ENCODE measurements around the gene ZDHHC8. TPM values are rescaled to one million over a fixed set of nuclear protein-coding genes. Genes with fewer than 3 reads are reported as not detected.

The ZDHHC8 gene
- total and polyA plus RNA-seq, 10 donors = 12.7 to 71.5 (median 33.6) TPM

DNA sequence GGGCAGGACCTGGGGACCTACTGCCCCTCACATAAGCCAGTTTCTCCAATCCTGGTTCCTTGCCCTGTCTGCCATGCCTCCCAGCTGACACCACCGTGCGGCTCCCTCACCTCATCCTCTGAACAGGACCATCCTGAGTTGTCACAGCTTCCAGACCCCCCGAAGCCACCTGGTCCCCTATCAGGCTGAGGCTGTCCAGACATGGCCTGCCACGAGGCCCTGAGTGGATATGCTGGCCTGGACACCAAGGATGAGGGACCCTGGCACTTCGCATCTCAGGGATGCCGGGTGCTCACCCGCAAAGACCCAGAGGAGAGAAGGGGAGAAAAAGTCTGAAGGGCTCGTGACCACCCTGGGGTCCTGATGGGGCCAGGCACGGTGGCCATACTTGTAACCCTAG, 35.1 kb downstream of the ZDHHC8 start:
- H3K9me3 ChIP-seq = no peaks in the 10 kb centered on the region
- 87 to 91% (median 89%) methylated on average over 8 to 9 of the region's 9 CpGs for WGBS, 5 donors
- no peaks in the 10 kb centered on the region for H3K4me1 ChIP-seq
- no peak for TF ChIP-seq POLR2A (IDR thresholded peaks at IDR 0.05)
- TF ChIP-seq, protein P1, sequence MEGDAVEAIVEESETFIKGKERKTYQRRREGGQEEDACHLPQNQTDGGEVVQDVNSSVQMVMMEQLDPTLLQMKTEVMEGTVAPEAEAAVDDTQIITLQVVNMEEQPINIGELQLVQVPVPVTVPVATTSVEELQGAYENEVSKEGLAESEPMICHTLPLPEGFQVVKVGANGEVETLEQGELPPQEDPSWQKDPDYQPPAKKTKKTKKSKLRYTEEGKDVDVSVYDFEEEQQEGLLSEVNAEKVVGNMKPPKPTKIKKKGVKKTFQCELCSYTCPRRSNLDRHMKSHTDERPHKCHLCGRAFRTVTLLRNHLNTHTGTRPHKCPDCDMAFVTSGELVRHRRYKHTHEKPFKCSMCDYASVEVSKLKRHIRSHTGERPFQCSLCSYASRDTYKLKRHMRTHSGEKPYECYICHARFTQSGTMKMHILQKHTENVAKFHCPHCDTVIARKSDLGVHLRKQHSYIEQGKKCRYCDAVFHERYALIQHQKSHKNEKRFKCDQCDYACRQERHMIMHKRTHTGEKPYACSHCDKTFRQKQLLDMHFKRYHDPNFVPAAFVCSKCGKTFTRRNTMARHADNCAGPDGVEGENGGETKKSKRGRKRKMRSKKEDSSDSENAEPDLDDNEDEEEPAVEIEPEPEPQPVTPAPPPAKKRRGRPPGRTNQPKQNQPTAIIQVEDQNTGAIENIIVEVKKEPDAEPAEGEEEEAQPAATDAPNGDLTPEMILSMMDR (IDR thresholded peaks at IDR 0.05 in 8 of 11, conservative IDR thresholded peaks at IDR 0.05 in 3 of 11) = no peak
- no peak for DNase-seq
- intact Hi-C loops (cut with DNase I; ENCODE audit: low total_unique reads) = no loop called here
- H3K27ac ChIP-seq = no peak overlapping the region
- no peak overlapping the region for H3K4me3 ChIP-seq
- no peaks in the 10 kb centered on the region for H3K27me3 ChIP-seq (replicated peaks in 1 of 7)
- H3K36me3 ChIP-seq = no peaks in the 10 kb centered on the region

DNA sequence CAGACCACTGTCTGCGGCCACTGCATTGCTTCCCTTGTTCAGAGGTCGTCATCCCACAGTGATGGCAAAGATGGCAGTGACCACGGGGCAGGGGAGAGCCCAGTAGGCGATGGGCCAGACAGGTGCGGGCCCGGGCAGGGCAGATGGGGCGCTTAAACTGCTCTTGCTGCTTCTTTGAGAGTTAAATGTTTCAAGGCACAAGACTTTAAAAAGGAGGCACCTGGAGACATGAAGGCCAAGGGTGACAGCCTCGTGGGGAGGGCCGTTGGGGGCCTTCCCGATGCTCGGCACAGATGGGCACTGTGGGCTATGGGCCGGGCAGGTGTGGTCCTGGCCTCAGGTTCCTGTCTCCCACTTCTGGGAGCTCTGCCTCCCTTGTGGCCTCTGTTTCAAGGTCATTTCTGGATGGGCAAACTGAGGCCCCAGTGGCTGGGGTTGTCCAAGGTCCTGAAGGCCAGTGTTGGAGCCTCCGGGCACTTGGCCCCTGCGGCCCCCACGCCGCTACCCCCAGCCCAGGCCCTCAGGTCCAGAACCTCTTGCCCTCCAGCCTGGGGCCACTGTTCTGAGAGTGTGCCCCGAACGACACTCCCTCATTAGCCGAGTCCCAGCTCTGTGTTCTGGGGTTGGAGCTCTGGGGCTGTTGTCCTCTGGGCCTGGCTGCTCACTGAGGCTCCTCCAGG, 36.2 kb downstream of the ZDHHC8 start:
- H3K4me3 ChIP-seq = no peak overlapping the region
- H3K36me3 ChIP-seq = no peaks in the 10 kb centered on the region
- intact Hi-C loops (cut with DNase I; ENCODE audit: low total_unique reads) = no loop called here
- H3K4me1 ChIP-seq = no peaks in the 10 kb centered on the region
- H3K9me3 ChIP-seq = no peaks in the 10 kb centered on the region
- WGBS, 5 donors = 76 to 88% (median 83%) methylated on average over 10 to 19 of the region's 19 CpGs
- TF ChIP-seq POLR2A (IDR thresholded peaks at IDR 0.05) (no peak), POLR2AphosphoS5 (IDR thresholded peaks at IDR 0.05) (no peak)
- TF ChIP-seq, protein P1 (IDR thresholded peaks at IDR 0.05 in 8 of 11, conservative IDR thresholded peaks at IDR 0.05 in 3 of 11) = no peak
- DNase-seq = no peak
- H3K27me3 ChIP-seq (replicated peaks in 1 of 7) = no peaks in the 10 kb centered on the region
- no peak overlapping the region for H3K27ac ChIP-seq

DNA sequence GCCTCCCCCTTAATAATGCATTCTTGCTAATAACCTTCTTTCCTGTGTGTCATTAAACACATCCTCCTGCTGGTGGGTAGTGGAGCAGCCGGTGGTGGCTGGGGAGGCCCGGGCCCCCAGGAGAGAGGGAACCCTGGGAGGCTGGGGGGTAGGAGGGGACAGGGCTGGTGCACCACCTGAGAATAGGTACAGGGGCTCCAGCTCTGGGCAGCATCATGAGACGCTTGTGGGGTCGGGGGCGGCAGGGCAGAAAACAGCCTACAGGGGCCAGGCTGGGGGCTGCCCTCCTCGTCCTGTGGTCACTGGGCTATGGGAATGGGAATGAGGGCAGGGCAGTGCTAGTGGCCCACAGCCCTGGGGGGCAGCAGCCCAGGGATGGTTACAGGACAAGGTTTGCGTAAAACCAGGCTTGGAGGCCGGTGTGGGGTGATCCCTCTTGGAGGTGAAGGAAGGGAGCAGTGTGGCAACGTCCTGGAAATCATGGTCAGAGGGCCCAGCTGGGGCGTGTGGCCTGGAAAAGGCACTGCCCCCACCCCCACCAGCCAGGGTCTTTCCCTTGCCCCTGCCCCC, 37.7 kb downstream of the ZDHHC8 start:
- Histone ChIP-seq H3K9me3 (no peaks in the 10 kb centered on the region), H3K36me3 (no peaks in the 10 kb centered on the region), H3K27me3 (replicated peaks in 1 of 7) (no peaks in the 10 kb centered on the region), H3K27ac (no peak overlapping the region), H3K4me3 (no peak overlapping the region), H3K4me1 (no peaks in the 10 kb centered on the region)
- DNase-seq = no peak
- TF ChIP-seq, protein P1 (IDR thresholded peaks at IDR 0.05 in 8 of 11, conservative IDR thresholded peaks at IDR 0.05 in 3 of 11) = no peak
- no peak for TF ChIP-seq POLR2A (IDR thresholded peaks at IDR 0.05)
- no peak for TF ChIP-seq POLR2AphosphoS5 (IDR thresholded peaks at IDR 0.05)
- WGBS, 5 donors = 70 to 84% (median 75%) methylated on average over 9 to 10 of the region's 10 CpGs
- intact Hi-C loops (cut with DNase I; ENCODE audit: low total_unique reads) = no loop called here

DNA sequence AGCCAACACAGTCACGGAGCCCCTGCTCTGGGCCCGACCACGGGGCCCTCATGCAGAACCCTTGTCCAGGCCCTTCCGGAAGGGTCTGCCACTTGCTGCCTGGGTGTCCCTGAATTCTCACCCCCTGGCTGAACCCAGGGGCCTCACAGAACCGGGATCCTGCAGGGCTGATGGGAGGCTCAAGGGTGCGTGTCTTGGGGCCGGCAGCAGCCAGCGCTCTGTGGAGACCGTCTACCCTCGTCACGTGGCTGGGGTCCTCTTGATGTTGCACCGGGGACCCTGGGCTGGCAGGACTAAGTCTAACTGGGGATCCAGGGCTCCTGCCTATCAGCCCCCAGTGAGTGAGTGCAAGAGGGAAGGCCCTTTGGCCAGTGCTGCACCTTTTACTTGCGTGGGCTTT, 38.6 kb downstream of the ZDHHC8 start:
- Histone ChIP-seq H3K4me3 (no peak overlapping the region), H3K9me3 (no peaks in the 10 kb centered on the region), H3K4me1 (no peaks in the 10 kb centered on the region), H3K27ac (no peak overlapping the region), H3K27me3 (replicated peaks in 1 of 7) (no peaks in the 10 kb centered on the region), H3K36me3 (no peaks in the 10 kb centered on the region)
- DNase-seq = no peak
- WGBS, 5 donors = 84 to 94% (median 90%) methylated on average over 9 to 13 of the region's 13 CpGs
- TF ChIP-seq POLR2A (IDR thresholded peaks at IDR 0.05) = no peak
- TF ChIP-seq POLR2AphosphoS5 (IDR thresholded peaks at IDR 0.05) = no peak
- TF ChIP-seq, protein P1 (IDR thresholded peaks at IDR 0.05 in 8 of 11, conservative IDR thresholded peaks at IDR 0.05 in 3 of 11) = no peak
- intact Hi-C loops (cut with DNase I; ENCODE audit: low total_unique reads) = no loop called here
